HepG2 (cell line): ENCODE measurements around the gene RRAD. TPM values are rescaled to one million over a fixed set of nuclear protein-coding genes. Genes with fewer than 3 reads are reported as not detected.
A peak's percentile ranks its signal among the peaks of the same experiment; 100 is the strongest.

Experiments
- DNMT1 ChIP-seq: sonication (generic); formaldehyde crosslinking; IDR thresholded peaks from 2 replicates; pipeline ENCODE4 v1.5.1; 2020; ENCODE audit warnings: mild to moderate bottlenecking, missing genetic modification reagents
- ESRRA ChIP-seq: sonication (generic); formaldehyde crosslinking; IDR thresholded peaks from 2 replicates; pipeline ENCODE4 v1.5.1; 2020; ENCODE audit warnings: mild to moderate bottlenecking, low read depth, missing genetic modification reagents
- GTF2F1 ChIP-seq: fragments of 150-350 bp; IDR thresholded peaks from 2 replicates; pipeline ENCODE4 v1.6.1; 2014; ENCODE audit warnings: low read length
- HDAC1 ChIP-seq: sonication (generic); formaldehyde crosslinking; IDR thresholded peaks from 2 replicates; pipeline ENCODE4 v1.5.1; 2020; ENCODE audit warnings: mild to moderate bottlenecking, missing genetic modification reagents
- LCORL ChIP-seq, 2 experiments: fragments of 450-650 bp in 1 of 2; sonication (generic) in 1 of 2; formaldehyde crosslinking in 1 of 2; IDR thresholded peaks; 2 replicates each; pipeline versions ENCODE4 v1.5.0 to v1.6.1; 2017 to 2020; ENCODE audit warnings: antibody characterized with exemption in 1 of 2, missing genetic modification reagents in 1 of 2
- NFIC ChIP-seq: IDR thresholded peaks from 2 replicates; pipeline ENCODE4 v1.6.1; 2012; ENCODE audit warnings: mild to moderate bottlenecking, low read length, inconsistent platforms
- TBP ChIP-seq: sonication (generic); formaldehyde crosslinking; IDR thresholded peaks from 2 replicates; pipeline ENCODE4 v1.5.0; 2020; ENCODE audit warnings: missing genetic modification reagents
- TRIM24 ChIP-seq: sonication (generic); formaldehyde crosslinking; IDR thresholded peaks from 2 replicates; pipeline ENCODE4 v1.8.0; 2022; ENCODE audit warnings: mild to moderate bottlenecking, missing genetic modification reagents
- ZBTB20 ChIP-seq: sonication (generic); formaldehyde crosslinking; IDR thresholded peaks from 2 replicates; pipeline ENCODE4 v1.8.1; 2023; ENCODE audit warnings: missing genetic modification reagents, low read depth, mild to moderate bottlenecking, borderline replicate concordance
- ZBTB7A ChIP-seq: sonication (generic); formaldehyde crosslinking; IDR thresholded peaks from 2 replicates; pipeline ENCODE4 v1.8.0; 2022; ENCODE audit warnings: mild to moderate bottlenecking, missing genetic modification reagents
- ZFP62 ChIP-seq: sonication (generic); formaldehyde crosslinking; IDR thresholded peaks from 2 replicates; pipeline ENCODE4 v1.4.0; 2020; ENCODE audit warnings: missing genetic modification reagents
- ZNF225 ChIP-seq: sonication (generic); formaldehyde crosslinking; IDR thresholded peaks from 2 replicates; pipeline ENCODE4 v1.4.0; 2020; ENCODE audit warnings: mild to moderate bottlenecking, missing genetic modification reagents
- ZNF430 ChIP-seq: sonication (generic); formaldehyde crosslinking; IDR thresholded peaks from 2 replicates; pipeline ENCODE4 v1.9.0; 2021; ENCODE audit warnings: mild to moderate bottlenecking, missing genetic modification reagents
- polyA plus RNA-seq, 8 experiments: library from polyadenylated mRNA; depleted of rRNA in 3 of 8; stranded (reverse) in 7 of 8; unstranded in 1 of 8; fragments of >200 nt; fragmentation: Illumina TruSeq in 4 of 8; extraction: Trizol in 4 of 8; gene quantifications; 2 replicates each; pipeline versions ENCODE4 v1.2.1 to v1.2.3, GENCODE V29; 2011 to 2016; ENCODE audit warnings: low read depth in 4 of 8, missing spikeins in 1 of 8, mixed read lengths in 1 of 8; ENCODE audit not compliant: insufficient read depth in 1 of 8
- total RNA-seq, 5 experiments: library from RNA; depleted of rRNA; stranded (reverse); fragments of >200 nt; fragmentation: Illumina TruSeq; extraction: Trizol; gene quantifications; 2 replicates each; pipeline ENCODE4 v1.2.3, GENCODE V29; 2016; ENCODE audit warnings: low read depth in 1 of 5
- TF ChIP-seq, protein P1 (sequence below), 2 experiments: sonication (generic) in 1 of 2; formaldehyde crosslinking in 1 of 2; IDR thresholded peaks; 2 replicates each; pipeline versions ENCODE4 v1.4.0 to v1.6.1; 2016 to 2020; ENCODE audit warnings: borderline replicate concordance in 1 of 2, low read depth in 1 of 2, mild to moderate bottlenecking in 1 of 2, missing genetic modification reagents in 1 of 2
- TF ChIP-seq, protein P2 (sequence below): sonication (generic); formaldehyde crosslinking; IDR thresholded peaks from 2 replicates; pipeline ENCODE4 v1.4.0; 2020; ENCODE audit warnings: missing genetic modification reagents
- TF ChIP-seq, protein P3 (sequence below): sonication (generic); formaldehyde crosslinking; IDR thresholded peaks from 2 replicates; pipeline ENCODE4 v1.4.0; 2020; ENCODE audit warnings: missing genetic modification reagents
- TF ChIP-seq, protein P4 (sequence below): sonication (generic); formaldehyde crosslinking; conservative IDR thresholded peaks from 2 replicates; pipeline ENCODE4 v1.4.0; 2020; ENCODE audit warnings: missing genetic modification reagents

The RRAD gene
- total and polyA plus RNA-seq, 2 of the 13 experiments (the other 11 are each of a cell fraction or from before 2014, with no cell fraction given): 0.80 to 1.1 TPM

- TF ChIP-seq, protein P1, sequence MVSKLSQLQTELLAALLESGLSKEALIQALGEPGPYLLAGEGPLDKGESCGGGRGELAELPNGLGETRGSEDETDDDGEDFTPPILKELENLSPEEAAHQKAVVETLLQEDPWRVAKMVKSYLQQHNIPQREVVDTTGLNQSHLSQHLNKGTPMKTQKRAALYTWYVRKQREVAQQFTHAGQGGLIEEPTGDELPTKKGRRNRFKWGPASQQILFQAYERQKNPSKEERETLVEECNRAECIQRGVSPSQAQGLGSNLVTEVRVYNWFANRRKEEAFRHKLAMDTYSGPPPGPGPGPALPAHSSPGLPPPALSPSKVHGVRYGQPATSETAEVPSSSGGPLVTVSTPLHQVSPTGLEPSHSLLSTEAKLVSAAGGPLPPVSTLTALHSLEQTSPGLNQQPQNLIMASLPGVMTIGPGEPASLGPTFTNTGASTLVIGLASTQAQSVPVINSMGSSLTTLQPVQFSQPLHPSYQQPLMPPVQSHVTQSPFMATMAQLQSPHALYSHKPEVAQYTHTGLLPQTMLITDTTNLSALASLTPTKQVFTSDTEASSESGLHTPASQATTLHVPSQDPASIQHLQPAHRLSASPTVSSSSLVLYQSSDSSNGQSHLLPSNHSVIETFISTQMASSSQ (IDR thresholded peaks at IDR 0.05; ENCODE audit: low read depth): no peak
- TF ChIP-seq, protein P1 (CRISPR knock-in tag; IDR thresholded peaks at IDR 0.05; ENCODE audit: borderline replicate concordance): no peak
- TF ChIP-seq, protein P2, sequence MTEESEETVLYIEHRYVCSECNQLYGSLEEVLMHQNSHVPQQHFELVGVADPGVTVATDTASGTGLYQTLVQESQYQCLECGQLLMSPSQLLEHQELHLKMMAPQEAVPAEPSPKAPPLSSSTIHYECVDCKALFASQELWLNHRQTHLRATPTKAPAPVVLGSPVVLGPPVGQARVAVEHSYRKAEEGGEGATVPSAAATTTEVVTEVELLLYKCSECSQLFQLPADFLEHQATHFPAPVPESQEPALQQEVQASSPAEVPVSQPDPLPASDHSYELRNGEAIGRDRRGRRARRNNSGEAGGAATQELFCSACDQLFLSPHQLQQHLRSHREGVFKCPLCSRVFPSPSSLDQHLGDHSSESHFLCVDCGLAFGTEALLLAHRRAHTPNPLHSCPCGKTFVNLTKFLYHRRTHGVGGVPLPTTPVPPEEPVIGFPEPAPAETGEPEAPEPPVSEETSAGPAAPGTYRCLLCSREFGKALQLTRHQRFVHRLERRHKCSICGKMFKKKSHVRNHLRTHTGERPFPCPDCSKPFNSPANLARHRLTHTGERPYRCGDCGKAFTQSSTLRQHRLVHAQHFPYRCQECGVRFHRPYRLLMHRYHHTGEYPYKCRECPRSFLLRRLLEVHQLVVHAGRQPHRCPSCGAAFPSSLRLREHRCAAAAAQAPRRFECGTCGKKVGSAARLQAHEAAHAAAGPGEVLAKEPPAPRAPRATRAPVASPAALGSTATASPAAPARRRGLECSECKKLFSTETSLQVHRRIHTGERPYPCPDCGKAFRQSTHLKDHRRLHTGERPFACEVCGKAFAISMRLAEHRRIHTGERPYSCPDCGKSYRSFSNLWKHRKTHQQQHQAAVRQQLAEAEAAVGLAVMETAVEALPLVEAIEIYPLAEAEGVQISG (CRISPR knock-in tag): peak; percentile 39; the same call in 1 of the 2 replicates
- TF ChIP-seq GTF2F1 (no peak), ESRRA (CRISPR knock-in tag) (0 out of 2 replicates have a peak, but pooled peaks have one; percentile 33), ZNF225 (CRISPR knock-in tag) (peak; percentile 69; the same call in 1 of the 2 replicates), HDAC1 (CRISPR knock-in tag) (0 out of 2 replicates have a peak, but pooled peaks have one; percentile 9), ZNF430 (CRISPR knock-in tag) (peak; percentile 51; the same call in 1 of the 2 replicates), TBP (CRISPR knock-in tag) (no peak), ZBTB7A (CRISPR knock-in tag) (no peak), DNMT1 (CRISPR knock-in tag) (0 out of 2 replicates have a peak, but pooled peaks have one; percentile 9), ZBTB20 (no peak), LCORL (IDR thresholded peaks at IDR 0.05) (no peak), LCORL (CRISPR knock-in tag; IDR thresholded peaks at IDR 0.05) (peak; percentile 72), TRIM24 (CRISPR knock-in tag) (0 out of 2 replicates have a peak, but pooled peaks have one; percentile 41), ZFP62 (no peak), NFIC (no peak)
- TF ChIP-seq, protein P3, sequence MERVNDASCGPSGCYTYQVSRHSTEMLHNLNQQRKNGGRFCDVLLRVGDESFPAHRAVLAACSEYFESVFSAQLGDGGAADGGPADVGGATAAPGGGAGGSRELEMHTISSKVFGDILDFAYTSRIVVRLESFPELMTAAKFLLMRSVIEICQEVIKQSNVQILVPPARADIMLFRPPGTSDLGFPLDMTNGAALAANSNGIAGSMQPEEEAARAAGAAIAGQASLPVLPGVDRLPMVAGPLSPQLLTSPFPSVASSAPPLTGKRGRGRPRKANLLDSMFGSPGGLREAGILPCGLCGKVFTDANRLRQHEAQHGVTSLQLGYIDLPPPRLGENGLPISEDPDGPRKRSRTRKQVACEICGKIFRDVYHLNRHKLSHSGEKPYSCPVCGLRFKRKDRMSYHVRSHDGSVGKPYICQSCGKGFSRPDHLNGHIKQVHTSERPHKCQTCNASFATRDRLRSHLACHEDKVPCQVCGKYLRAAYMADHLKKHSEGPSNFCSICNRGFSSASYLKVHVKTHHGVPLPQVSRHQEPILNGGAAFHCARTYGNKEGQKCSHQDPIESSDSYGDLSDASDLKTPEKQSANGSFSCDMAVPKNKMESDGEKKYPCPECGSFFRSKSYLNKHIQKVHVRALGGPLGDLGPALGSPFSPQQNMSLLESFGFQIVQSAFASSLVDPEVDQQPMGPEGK: peak; percentile 50; the same call in 1 of the 2 replicates
- TF ChIP-seq, protein P4, sequence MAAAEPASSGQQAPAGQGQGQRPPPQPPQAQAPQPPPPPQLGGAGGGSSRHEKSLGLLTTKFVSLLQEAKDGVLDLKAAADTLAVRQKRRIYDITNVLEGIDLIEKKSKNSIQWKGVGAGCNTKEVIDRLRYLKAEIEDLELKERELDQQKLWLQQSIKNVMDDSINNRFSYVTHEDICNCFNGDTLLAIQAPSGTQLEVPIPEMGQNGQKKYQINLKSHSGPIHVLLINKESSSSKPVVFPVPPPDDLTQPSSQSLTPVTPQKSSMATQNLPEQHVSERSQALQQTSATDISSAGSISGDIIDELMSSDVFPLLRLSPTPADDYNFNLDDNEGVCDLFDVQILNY (CRISPR knock-in tag): no peak
- TF ChIP-seq, all 625 proteins: peak for 48
Measured at GRCh38 chr16:66917741-66918140, 7.6 kb downstream of the RRAD start (continued).
